ENCODE data around the gene GDF10.

DNA sequence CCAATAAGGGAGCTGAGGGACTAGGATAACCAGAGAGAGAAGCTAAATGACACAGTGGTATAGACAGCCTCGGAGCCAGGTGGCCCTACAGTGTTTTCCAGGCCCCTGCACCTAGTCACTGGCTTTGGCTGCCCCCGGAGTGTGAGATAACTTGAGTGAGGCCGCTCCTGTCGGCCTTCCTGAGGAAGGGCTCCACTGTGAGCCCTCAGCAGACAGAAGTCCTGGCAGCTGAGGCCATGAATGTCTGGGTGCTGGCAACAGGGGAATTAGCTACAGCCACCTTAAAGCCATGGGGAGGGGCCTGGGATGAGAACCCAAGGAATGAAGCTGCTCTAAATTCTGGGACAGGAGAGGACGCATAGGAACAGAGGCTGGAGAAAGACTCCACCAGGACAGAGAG lies 4.6 kb upstream of the GDF10 start:
- TF ChIP-seq, protein P1, sequence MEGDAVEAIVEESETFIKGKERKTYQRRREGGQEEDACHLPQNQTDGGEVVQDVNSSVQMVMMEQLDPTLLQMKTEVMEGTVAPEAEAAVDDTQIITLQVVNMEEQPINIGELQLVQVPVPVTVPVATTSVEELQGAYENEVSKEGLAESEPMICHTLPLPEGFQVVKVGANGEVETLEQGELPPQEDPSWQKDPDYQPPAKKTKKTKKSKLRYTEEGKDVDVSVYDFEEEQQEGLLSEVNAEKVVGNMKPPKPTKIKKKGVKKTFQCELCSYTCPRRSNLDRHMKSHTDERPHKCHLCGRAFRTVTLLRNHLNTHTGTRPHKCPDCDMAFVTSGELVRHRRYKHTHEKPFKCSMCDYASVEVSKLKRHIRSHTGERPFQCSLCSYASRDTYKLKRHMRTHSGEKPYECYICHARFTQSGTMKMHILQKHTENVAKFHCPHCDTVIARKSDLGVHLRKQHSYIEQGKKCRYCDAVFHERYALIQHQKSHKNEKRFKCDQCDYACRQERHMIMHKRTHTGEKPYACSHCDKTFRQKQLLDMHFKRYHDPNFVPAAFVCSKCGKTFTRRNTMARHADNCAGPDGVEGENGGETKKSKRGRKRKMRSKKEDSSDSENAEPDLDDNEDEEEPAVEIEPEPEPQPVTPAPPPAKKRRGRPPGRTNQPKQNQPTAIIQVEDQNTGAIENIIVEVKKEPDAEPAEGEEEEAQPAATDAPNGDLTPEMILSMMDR (IDR thresholded peaks at IDR 0.05; ENCODE audit: low read length) = no peak
- TF ChIP-seq EZH2phosphoT487 (IDR thresholded peaks at IDR 0.05; ENCODE audit: low read length) = no peak
